Activated CD4-positive, alpha-beta T cell treated with anti-CD3 and anti-CD28 coated beads, Interleukin-2, amount 10 ng/mL, durations not matched to agents 24 days and 14 days (primary cell): ENCODE data around the gene UBR3. TPM values are rescaled to one million over a fixed set of nuclear protein-coding genes. Genes with fewer than 3 reads are reported as not detected.

ENCODE experiments used
- total RNA-seq: library from RNA; stranded (reverse); gene quantifications from 2 replicates; pipeline ENCODE4 v1.2.3, GENCODE V29; 2022

UBR3 gene
- total RNA-seq, 1 donor from 2014 or later = 25.8 TPM

Other genes starting within 250 kb of the UBR3 start
- gene PPIG, start 243.1 kb upstream of the UBR3 start, total RNA-seq = 59.9 and 69.3 TPM in 2 replicates
- gene CFAP210, start 133.0 kb upstream of the UBR3 start, total RNA-seq = not detected in 2 replicates
- gene PHOSPHO2, start 133.0 kb upstream of the UBR3 start, total RNA-seq = 3.0 and 3.2 TPM in 2 replicates
- 8.6 and 9.1 TPM in 2 replicates for gene KLHL23, start 93.6 kb upstream of the UBR3 start, total RNA-seq
- gene SSB, start 28.6 kb upstream of the UBR3 start, total RNA-seq = 113 TPM in 2 replicates
- 99.7 and 102 TPM in 2 replicates for gene METTL5, start 2.5 kb upstream of the UBR3 start, total RNA-seq